Neural crest cell (in vitro differentiated cells): ENCODE measurements around the gene C2orf76. TPM values are rescaled to one million over a fixed set of nuclear protein-coding genes. Genes with fewer than 3 reads are reported as not detected.

Experiments
- DNase-seq: peaks from one replicate; pipeline ENCODE4 v3.0.0; 2021; ENCODE audit warnings: low read depth, mixed read lengths, low spot score
- H3K27ac Mint-ChIP-seq: one replicate; pipeline ENCODE4 v1.8.0; 2021; ENCODE audit warnings: mild to moderate bottlenecking, mixed read lengths; ENCODE audit not compliant: unreplicated experiment
- H3K27me3 Mint-ChIP-seq: 2 replicates; pipeline ENCODE4 v1.8.0; 2021; ENCODE audit warnings: low read depth, mild to moderate bottlenecking, mixed read lengths
- H3K36me3 Mint-ChIP-seq: 2 replicates; pipeline ENCODE4 v1.8.0; 2021; ENCODE audit warnings: low read depth, mild to moderate bottlenecking, mixed read lengths
- H3K4me1 Mint-ChIP-seq: 2 replicates; pipeline ENCODE4 v1.8.0; 2021; ENCODE audit warnings: mixed read lengths
- H3K4me3 Mint-ChIP-seq: one replicate; pipeline ENCODE4 v1.8.0; 2021; ENCODE audit warnings: mild to moderate bottlenecking, mixed read lengths
- H3K9me3 Mint-ChIP-seq: 2 replicates; pipeline ENCODE4 v1.8.0; 2021; ENCODE audit warnings: mixed read lengths
- total RNA-seq: library from RNA; stranded (reverse); gene quantifications from 2 replicates; pipeline ENCODE4 v1.2.1, GENCODE V29; 2021
- TF ChIP-seq, protein P1 (sequence below): fragments of 200-600 bp; sonication (generic); conservative IDR thresholded peaks from 2 replicates; pipeline ENCODE4 v1.5.0; 2021; ENCODE audit warnings: antibody characterized with exemption, mild to moderate bottlenecking

Gene C2orf76
- total RNA-seq, 1 donor from 2014 or later, result 11.6 TPM

- Mint-ChIP-seq H3K27ac (no peak overlapping the region), H3K27me3 (no peaks in the 10 kb centered on the region), H3K4me1 (peaks cover 13% of the 10 kb centered on the region), H3K36me3 (no peaks in the 10 kb centered on the region), H3K4me3 (no peak overlapping the region), H3K9me3 (peaks cover 3% of the 10 kb centered on the region)
- no peak for DNase-seq
- TF ChIP-seq, protein P1, sequence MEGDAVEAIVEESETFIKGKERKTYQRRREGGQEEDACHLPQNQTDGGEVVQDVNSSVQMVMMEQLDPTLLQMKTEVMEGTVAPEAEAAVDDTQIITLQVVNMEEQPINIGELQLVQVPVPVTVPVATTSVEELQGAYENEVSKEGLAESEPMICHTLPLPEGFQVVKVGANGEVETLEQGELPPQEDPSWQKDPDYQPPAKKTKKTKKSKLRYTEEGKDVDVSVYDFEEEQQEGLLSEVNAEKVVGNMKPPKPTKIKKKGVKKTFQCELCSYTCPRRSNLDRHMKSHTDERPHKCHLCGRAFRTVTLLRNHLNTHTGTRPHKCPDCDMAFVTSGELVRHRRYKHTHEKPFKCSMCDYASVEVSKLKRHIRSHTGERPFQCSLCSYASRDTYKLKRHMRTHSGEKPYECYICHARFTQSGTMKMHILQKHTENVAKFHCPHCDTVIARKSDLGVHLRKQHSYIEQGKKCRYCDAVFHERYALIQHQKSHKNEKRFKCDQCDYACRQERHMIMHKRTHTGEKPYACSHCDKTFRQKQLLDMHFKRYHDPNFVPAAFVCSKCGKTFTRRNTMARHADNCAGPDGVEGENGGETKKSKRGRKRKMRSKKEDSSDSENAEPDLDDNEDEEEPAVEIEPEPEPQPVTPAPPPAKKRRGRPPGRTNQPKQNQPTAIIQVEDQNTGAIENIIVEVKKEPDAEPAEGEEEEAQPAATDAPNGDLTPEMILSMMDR, result no peak
Measured at GRCh38 chr2:119359774-119360173, 6.9 kb downstream of the C2orf76 start.

- Mint-ChIP-seq H3K4me3 (no peak overlapping the region), H3K9me3 (peaks cover 3% of the 10 kb centered on the region), H3K27ac (no peak overlapping the region), H3K4me1 (peaks cover 5% of the 10 kb centered on the region), H3K36me3 (no peaks in the 10 kb centered on the region), H3K27me3 (no peaks in the 10 kb centered on the region)
- TF ChIP-seq, protein P1, result no peak
- no peak for DNase-seq
Measured at GRCh38 chr2:119354860-119355259, 11.8 kb downstream of the C2orf76 start.

DNA sequence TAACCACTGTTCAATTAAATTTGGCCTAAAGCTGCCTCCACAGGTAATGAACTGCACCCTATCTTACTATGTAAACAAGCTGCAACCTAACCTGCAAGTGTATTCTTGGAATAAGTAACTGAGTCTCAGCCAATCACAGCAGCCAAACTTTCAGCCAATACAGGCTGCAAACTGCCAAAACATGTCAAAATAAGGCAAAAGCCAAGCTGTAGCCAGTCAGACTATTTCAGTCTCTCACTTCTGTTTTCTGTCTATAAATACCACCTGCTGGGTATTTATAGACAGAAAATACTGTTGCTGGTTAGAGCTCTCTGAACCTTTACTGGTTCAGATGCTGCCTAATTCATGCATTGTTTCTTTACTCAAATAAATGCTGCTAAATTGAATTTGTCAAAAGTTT is 14.3 kb downstream of the C2orf76 start:
- TF ChIP-seq, protein P1, result no peak
- Mint-ChIP-seq H3K36me3 (no peaks in the 10 kb centered on the region), H3K27ac (no peak overlapping the region), H3K9me3 (peaks cover 3% of the 10 kb centered on the region), H3K27me3 (no peaks in the 10 kb centered on the region), H3K4me1 (peaks cover under 1% of the 10 kb centered on the region), H3K4me3 (no peak overlapping the region)
- no peak for DNase-seq

DNA sequence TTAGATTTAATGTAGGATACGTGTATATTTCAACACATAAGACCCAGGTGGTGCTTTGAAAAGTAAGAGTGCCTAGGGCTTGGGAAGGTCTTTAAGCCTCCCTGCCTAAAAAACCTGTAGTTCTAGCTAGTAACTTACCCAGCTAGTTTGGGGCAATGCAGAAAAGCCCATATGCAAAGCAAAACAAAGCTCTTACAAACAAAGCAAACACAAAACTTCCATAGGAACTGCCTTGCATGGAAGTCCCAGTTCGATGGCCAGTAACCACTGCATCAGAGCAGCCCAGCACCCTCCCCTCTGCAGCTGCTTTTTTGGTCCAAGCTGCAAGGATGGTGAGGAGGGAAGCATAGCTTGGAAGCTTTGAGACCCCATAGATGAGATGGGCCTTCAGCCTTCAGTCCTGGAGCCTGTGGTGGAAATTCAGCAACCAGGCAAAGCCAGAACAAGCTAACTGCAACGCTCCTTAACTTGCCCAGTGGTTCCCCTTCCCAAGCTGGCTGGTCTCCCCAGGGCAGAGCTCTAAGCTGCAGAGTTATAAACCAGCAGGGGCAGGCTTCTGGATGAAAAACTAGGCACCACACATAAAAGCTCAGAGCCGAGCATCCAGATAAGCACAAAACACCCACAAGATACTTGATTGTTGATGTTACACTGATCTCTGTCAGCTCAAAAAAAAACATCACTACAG is 16.2 kb downstream of the C2orf76 start:
- TF ChIP-seq, protein P1, result peak; percentile 19
- Mint-ChIP-seq H3K9me3 (no peaks in the 10 kb centered on the region), H3K27ac (no peak overlapping the region), H3K4me1 (no peaks in the 10 kb centered on the region), H3K4me3 (no peak overlapping the region), H3K36me3 (no peaks in the 10 kb centered on the region), H3K27me3 (no peaks in the 10 kb centered on the region)
- no peak for DNase-seq

- no peaks in the 10 kb centered on the region for H3K4me1 Mint-ChIP-seq
- DNase-seq, result no peak
- H3K27ac Mint-ChIP-seq, result no peak overlapping the region
- H3K36me3 Mint-ChIP-seq, result no peaks in the 10 kb centered on the region
- H3K27me3 Mint-ChIP-seq, result no peaks in the 10 kb centered on the region
- TF ChIP-seq, protein P1, result no peak
- no peak overlapping the region for H3K4me3 Mint-ChIP-seq
- no peaks in the 10 kb centered on the region for H3K9me3 Mint-ChIP-seq
Measured at GRCh38 chr2:119349289-119349688, 17.3 kb downstream of the C2orf76 start.
